GM18507 (cell line): ENCODE data around the gene SLC9A3.
"Not testable (repeated sequence)": the region's sequence is repeated elsewhere in the genome, so short reads cannot be mapped to it uniquely, and the experiment has no call there.

Source experiments
- DNase-seq: peaks from one replicate; pipeline ENCODE4 v3.0.0; 2011; ENCODE audit warnings: low read depth; ENCODE audit not compliant: insufficient read length; ENCODE audit errors: extremely low spot score
- FAIRE-seq: peaks from 2 replicates; lab custom pipeline; 2011; peaks lifted over from hg19 to GRCh38; lab: Jason Lieb, UNC

The SLC9A3 gene

GRCh38 chr5:514101-514485, 10.2 kb downstream of the SLC9A3 start:
- DNase-seq = no peak
- FAIRE-seq = no peak

GRCh38 chr5:513216-514100, 10.8 kb downstream of the SLC9A3 start:
- DNase-seq (no peak), FAIRE-seq (no peak)

GRCh38 chr5:511476-511875, 12.8 kb downstream of the SLC9A3 start:
- FAIRE-seq (no peak), DNase-seq (no peak)

GRCh38 chr5:510521-510920, 13.7 kb downstream of the SLC9A3 start:
- DNase-seq (no peak), FAIRE-seq (no peak)

GRCh38 chr5:509611-510185, 14.6 kb downstream of the SLC9A3 start:
- DNase-seq = no peak
- no peak for FAIRE-seq

GRCh38 chr5:507986-508575, 16.2 kb downstream of the SLC9A3 start:
- not testable (repeated sequence) for DNase-seq, FAIRE-seq

- no peak for DNase-seq
- FAIRE-seq = no peak
Observed at GRCh38 chr5:505951-506525, 18.2 kb downstream of the SLC9A3 start.

GRCh38 chr5:504326-505154, 19.7 kb downstream of the SLC9A3 start:
- DNase-seq (no peak), FAIRE-seq (no peak)

- FAIRE-seq = no peak
Observed at GRCh38 chr5:502325-503079, 21.7 kb downstream of the SLC9A3 start.

GRCh38 chr5:501831-502184, 22.4 kb downstream of the SLC9A3 start:
- DNase-seq = no peak
- FAIRE-seq = no peak

More at GRCh38 chr5:502325-503079, 21.7 kb downstream of the SLC9A3 start:
- DNase-seq = no peak

- no peak for FAIRE-seq
- DNase-seq = no peak
Observed at GRCh38 chr5:501105-501830, 23.0 kb downstream of the SLC9A3 start.

GRCh38 chr5:500491-500890, 23.8 kb downstream of the SLC9A3 start:
- no peak for FAIRE-seq

GRCh38 chr5:499233-500209, 24.7 kb downstream of the SLC9A3 start:
- no peak for FAIRE-seq

More at GRCh38 chr5:500491-500890, 23.8 kb downstream of the SLC9A3 start:
- DNase-seq = no peak

GRCh38 chr5:497871-498509, 26.3 kb downstream of the SLC9A3 start:
- no peak for FAIRE-seq
- no peak for DNase-seq

More at GRCh38 chr5:499233-500209, 24.7 kb downstream of the SLC9A3 start:
- DNase-seq = no peak

- no peak for FAIRE-seq
- no peak for DNase-seq
Observed at GRCh38 chr5:497090-497700, 27.1 kb downstream of the SLC9A3 start.

GRCh38 chr5:496028-496427, 28.2 kb downstream of the SLC9A3 start:
- DNase-seq (no peak), FAIRE-seq (no peak)
